ENCODE data around the gene ANKRD10. TPM values are rescaled to one million over a fixed set of nuclear protein-coding genes. Genes with fewer than 3 reads are reported as not detected.

The ANKRD10 gene
- total RNA-seq, 2 experiments from 2014 or later, result 83.9 to 86.3 TPM

GRCh38 chr13:110866491-110867170 lies 48.2 kb downstream of the ANKRD10 start:
- POLR2A ChIA-PET, result no interaction called here
- H3K9me3 Mint-ChIP-seq (ENCODE audit: insufficient read depth), result no peaks in the 10 kb centered on the region
- no peaks in the 10 kb centered on the region for H3K36me3 Mint-ChIP-seq (ENCODE audit: low read depth)
- H3K27ac Mint-ChIP-seq, result no peak overlapping the region
- DNase-seq (no peak), ATAC-seq (no peak)
- H3K4me3 Mint-ChIP-seq, result no peak overlapping the region
- peaks cover 40% of the 10 kb centered on the region for H3K27me3 Mint-ChIP-seq (ENCODE audit: low read depth)
- peaks cover 11% of the 10 kb centered on the region for H3K4me1 Mint-ChIP-seq (ENCODE audit: low read depth)
- CTCF ChIA-PET, result interaction anchor here (0.7 kb wide), 1 partner anchor 39 kb away, joined by 3 read pairs; no protein-coding TSS in a partner anchor

- Mint-ChIP-seq H3K27ac (no peak overlapping the region), H3K4me1 (ENCODE audit: low read depth) (no peaks in the 10 kb centered on the region), H3K9me3 (ENCODE audit: insufficient read depth) (no peaks in the 10 kb centered on the region), H3K4me3 (no peak overlapping the region), H3K27me3 (ENCODE audit: low read depth) (peaks cover 21% of the 10 kb centered on the region), H3K36me3 (ENCODE audit: low read depth) (no peaks in the 10 kb centered on the region)
- POLR2A ChIA-PET, result no interaction called here
- DNase-seq (no peak), ATAC-seq (no peak)
- CTCF ChIA-PET, result no interaction called here
These were observed 51.2 kb downstream of the ANKRD10 start for GRCh38 chr13:110863685-110864084.

- no peak for DNase-seq
- ChIA-PET POLR2A (no interaction called here), CTCF (no interaction called here)
- H3K9me3 Mint-ChIP-seq (ENCODE audit: insufficient read depth), result no peaks in the 10 kb centered on the region
- no peak overlapping the region for H3K4me3 Mint-ChIP-seq
- peaks cover 11% of the 10 kb centered on the region for H3K27me3 Mint-ChIP-seq (ENCODE audit: low read depth)
- peaks cover 9% of the 10 kb centered on the region for H3K36me3 Mint-ChIP-seq (ENCODE audit: low read depth)
- H3K27ac Mint-ChIP-seq, result no peak overlapping the region
- no peak for ATAC-seq
- peaks cover 17% of the 10 kb centered on the region for H3K4me1 Mint-ChIP-seq (ENCODE audit: low read depth)
These were observed 53.9 kb downstream of the ANKRD10 start for GRCh38 chr13:110860983-110861382.

GRCh38 chr13:110856942-110857835 lies 57.7 kb downstream of the ANKRD10 start:
- peak; percentile 61 for DNase-seq
- Mint-ChIP-seq H3K9me3 (ENCODE audit: insufficient read depth) (peaks cover 4% of the 10 kb centered on the region), H3K27ac (peak overlapping the region; percentile 48), H3K36me3 (ENCODE audit: low read depth) (peaks cover 9% of the 10 kb centered on the region), H3K4me3 (no peak overlapping the region), H3K27me3 (ENCODE audit: low read depth) (peaks cover 4% of the 10 kb centered on the region), H3K4me1 (ENCODE audit: low read depth) (peaks cover 17% of the 10 kb centered on the region)
- ChIA-PET POLR2A (no interaction called here), CTCF (no interaction called here)
- ATAC-seq, result peak; percentile 78

- peaks cover 14% of the 10 kb centered on the region for H3K27me3 Mint-ChIP-seq (ENCODE audit: low read depth)
- DNase-seq (no peak), ATAC-seq (no peak)
- peaks cover 9% of the 10 kb centered on the region for H3K36me3 Mint-ChIP-seq (ENCODE audit: low read depth)
- peaks cover 17% of the 10 kb centered on the region for H3K4me1 Mint-ChIP-seq (ENCODE audit: low read depth)
- CTCF ChIA-PET, result no interaction called here
- no peak overlapping the region for H3K27ac Mint-ChIP-seq
- no peak overlapping the region for H3K4me3 Mint-ChIP-seq
- POLR2A ChIA-PET, result no interaction called here
- peaks cover 4% of the 10 kb centered on the region for H3K9me3 Mint-ChIP-seq (ENCODE audit: insufficient read depth)
These were observed 59.5 kb downstream of the ANKRD10 start for GRCh38 chr13:110855363-110855762.

- no peak overlapping the region for H3K27ac Mint-ChIP-seq
- ChIA-PET CTCF (no interaction called here), POLR2A (no interaction called here)
- H3K36me3 Mint-ChIP-seq (ENCODE audit: low read depth), result peaks cover 9% of the 10 kb centered on the region
- H3K4me3 Mint-ChIP-seq, result no peak overlapping the region
- ATAC-seq, result no peak
- peaks cover 19% of the 10 kb centered on the region for H3K27me3 Mint-ChIP-seq (ENCODE audit: low read depth)
- no peak for DNase-seq
- H3K9me3 Mint-ChIP-seq (ENCODE audit: insufficient read depth), result peaks cover 4% of the 10 kb centered on the region
- H3K4me1 Mint-ChIP-seq (ENCODE audit: low read depth), result peaks cover 17% of the 10 kb centered on the region
These were observed 60.0 kb downstream of the ANKRD10 start for GRCh38 chr13:110854866-110855265.

- ATAC-seq (no peak), DNase-seq (no peak)
- H3K27ac Mint-ChIP-seq, result no peak overlapping the region
- peaks cover 26% of the 10 kb centered on the region for H3K27me3 Mint-ChIP-seq (ENCODE audit: low read depth)
- ChIA-PET CTCF (no interaction called here), POLR2A (no interaction called here)
- peaks cover 9% of the 10 kb centered on the region for H3K36me3 Mint-ChIP-seq (ENCODE audit: low read depth)
- H3K4me1 Mint-ChIP-seq (ENCODE audit: low read depth), result peaks cover 17% of the 10 kb centered on the region
- H3K4me3 Mint-ChIP-seq, result no peak overlapping the region
- peaks cover 4% of the 10 kb centered on the region for H3K9me3 Mint-ChIP-seq (ENCODE audit: insufficient read depth)
These were observed 61.6 kb downstream of the ANKRD10 start for GRCh38 chr13:110853235-110853721.

- POLR2A ChIA-PET, result no interaction called here
- Mint-ChIP-seq H3K27me3 (ENCODE audit: low read depth) (peaks cover 32% of the 10 kb centered on the region), H3K4me3 (no peak overlapping the region), H3K36me3 (ENCODE audit: low read depth) (no peaks in the 10 kb centered on the region), H3K27ac (no peak overlapping the region), H3K9me3 (ENCODE audit: insufficient read depth) (peaks cover 3% of the 10 kb centered on the region), H3K4me1 (ENCODE audit: low read depth) (no peaks in the 10 kb centered on the region)
- DNase-seq (no peak), ATAC-seq (no peak)
- CTCF ChIA-PET, result no interaction called here
These were observed 64.0 kb downstream of the ANKRD10 start for GRCh38 chr13:110850840-110851239.

- Mint-ChIP-seq H3K36me3 (ENCODE audit: low read depth) (no peaks in the 10 kb centered on the region), H3K27me3 (ENCODE audit: low read depth) (peaks cover 30% of the 10 kb centered on the region), H3K4me1 (ENCODE audit: low read depth) (no peaks in the 10 kb centered on the region), H3K9me3 (ENCODE audit: insufficient read depth) (no peaks in the 10 kb centered on the region), H3K4me3 (no peak overlapping the region), H3K27ac (no peak overlapping the region)
- DNase-seq (no peak), ATAC-seq (no peak)
- ChIA-PET POLR2A (no interaction called here), CTCF (no interaction called here)
These were observed 64.9 kb downstream of the ANKRD10 start for GRCh38 chr13:110850006-110850405.

GRCh38 chr13:110845520-110845919 lies 69.3 kb downstream of the ANKRD10 start:
- DNase-seq, result no peak
- CTCF ChIA-PET, result no interaction called here

GRCh38 chr13:110841846-110842245 lies 73.0 kb downstream of the ANKRD10 start:
- Mint-ChIP-seq H3K9me3 (ENCODE audit: insufficient read depth) (no peaks in the 10 kb centered on the region), H3K27me3 (ENCODE audit: low read depth) (peaks cover 23% of the 10 kb centered on the region), H3K27ac (no peak overlapping the region), H3K36me3 (ENCODE audit: low read depth) (no peaks in the 10 kb centered on the region), H3K4me1 (ENCODE audit: low read depth) (no peaks in the 10 kb centered on the region), H3K4me3 (no peak overlapping the region)
- CTCF ChIA-PET, result no interaction called here
- no peak for ATAC-seq
- no peak for DNase-seq
- POLR2A ChIA-PET, result no interaction called here

More at GRCh38 chr13:110845520-110845919, 69.3 kb downstream of the ANKRD10 start:
- ATAC-seq, result no peak
- no peaks in the 10 kb centered on the region for H3K4me1 Mint-ChIP-seq (ENCODE audit: low read depth)
- H3K27ac Mint-ChIP-seq, result no peak overlapping the region
- no peaks in the 10 kb centered on the region for H3K9me3 Mint-ChIP-seq (ENCODE audit: insufficient read depth)
- H3K36me3 Mint-ChIP-seq (ENCODE audit: low read depth), result no peaks in the 10 kb centered on the region
- peaks cover 35% of the 10 kb centered on the region for H3K27me3 Mint-ChIP-seq (ENCODE audit: low read depth)
- POLR2A ChIA-PET, result no interaction called here
- no peak overlapping the region for H3K4me3 Mint-ChIP-seq

- no peak overlapping the region for H3K4me3 Mint-ChIP-seq
- no peaks in the 10 kb centered on the region for H3K9me3 Mint-ChIP-seq (ENCODE audit: insufficient read depth)
- H3K27me3 Mint-ChIP-seq (ENCODE audit: low read depth), result peaks cover 23% of the 10 kb centered on the region
- no peak overlapping the region for H3K27ac Mint-ChIP-seq
- no peaks in the 10 kb centered on the region for H3K36me3 Mint-ChIP-seq (ENCODE audit: low read depth)
- no peak for DNase-seq
- ChIA-PET POLR2A (no interaction called here), CTCF (no interaction called here)
- H3K4me1 Mint-ChIP-seq (ENCODE audit: low read depth), result no peaks in the 10 kb centered on the region
- ATAC-seq, result no peak
These were observed 73.5 kb downstream of the ANKRD10 start for GRCh38 chr13:110841406-110841805.
